ENCODE results near the gene FGGY.

Gene FGGY

GRCh38 chr1:59316497-59317128 lies 19.7 kb downstream of the FGGY start:
- no peak for DNase-seq

DNA sequence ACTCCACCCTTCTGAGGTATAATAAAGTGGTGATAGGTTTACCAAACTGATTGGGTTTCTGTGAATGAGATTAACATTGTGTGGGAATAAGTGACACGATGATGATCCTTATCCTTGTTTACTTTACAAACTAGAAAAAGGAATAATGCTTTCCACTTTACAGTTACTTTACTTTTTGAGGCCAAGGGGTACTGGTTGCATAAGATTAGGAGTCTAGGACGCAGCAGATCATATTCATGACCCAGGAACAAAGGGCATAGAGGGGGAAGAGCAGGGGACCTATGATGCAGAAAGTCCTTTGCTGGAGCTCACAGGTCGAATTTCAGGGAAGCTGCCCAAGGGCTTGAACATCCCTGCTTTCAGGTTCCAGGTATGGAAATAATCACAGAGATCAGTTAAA lies 20.4 kb downstream of the FGGY start:
- no peak for DNase-seq

DNA sequence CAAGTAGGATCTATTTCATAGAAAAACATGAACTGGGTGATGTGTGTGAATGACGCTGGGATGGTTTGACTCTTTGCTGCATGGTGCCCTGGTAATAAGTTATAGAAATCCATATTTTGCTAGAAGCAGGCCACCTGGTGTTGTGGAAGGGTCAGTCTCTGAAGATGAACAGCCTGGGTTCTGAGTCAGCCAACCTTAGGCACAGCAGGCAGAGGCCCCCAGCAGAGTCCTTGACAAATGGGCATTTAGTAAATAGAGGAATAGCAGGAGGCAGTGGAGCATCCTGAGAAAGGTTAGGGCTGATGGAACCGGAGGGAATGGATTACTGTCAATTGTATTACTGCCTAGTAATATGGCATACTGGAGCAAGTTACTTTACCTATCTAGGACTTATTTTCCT lies 20.9 kb downstream of the FGGY start:
- no peak for DNase-seq

- no peak for DNase-seq
Observed at GRCh38 chr1:59318271-59318860, 21.5 kb downstream of the FGGY start.

DNA sequence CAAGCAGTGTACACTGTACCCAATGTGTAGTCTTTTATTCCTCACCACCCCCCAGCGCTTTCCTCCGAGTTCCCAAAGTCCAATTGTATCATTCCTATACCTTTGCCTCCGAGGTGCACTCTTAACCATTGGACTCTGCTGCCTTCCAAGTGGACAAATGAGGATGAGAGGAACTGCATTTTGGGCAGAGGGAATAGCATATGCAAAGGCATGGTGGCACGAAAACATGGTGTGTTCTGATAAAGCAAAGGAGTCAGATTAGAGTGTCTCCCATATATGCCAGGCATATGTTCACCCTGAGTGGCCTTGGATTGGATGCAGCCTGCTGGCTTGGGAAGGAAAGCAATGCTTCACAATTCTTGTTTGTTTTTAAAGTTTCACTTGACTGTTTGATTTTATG lies 25.5 kb downstream of the FGGY start:
- DNase-seq, result no peak

DNA sequence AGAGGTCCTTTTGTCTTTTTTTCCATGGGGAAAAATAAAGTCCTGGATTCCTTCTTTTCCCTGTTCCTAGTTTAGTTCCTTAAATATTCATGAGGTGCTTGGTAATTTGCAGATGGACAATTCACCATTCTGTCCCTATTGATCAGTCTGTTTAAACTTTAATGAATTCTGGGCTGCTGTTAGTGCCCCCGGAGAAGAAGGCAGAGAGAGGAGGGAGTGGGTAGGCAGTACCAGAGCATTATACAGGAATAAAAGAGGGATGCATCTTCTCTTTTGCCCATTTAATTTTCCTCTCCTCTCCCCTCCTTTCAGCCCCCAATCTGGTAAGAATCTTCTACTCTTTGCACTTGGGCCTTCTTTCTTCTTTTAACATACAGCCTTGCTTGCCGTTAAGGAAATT lies 25.9 kb downstream of the FGGY start:
- no peak for DNase-seq

- DNase-seq, result no peak
Observed at GRCh38 chr1:59323879-59324278, 27.0 kb downstream of the FGGY start.

- no peak for DNase-seq
Observed at GRCh38 chr1:59328353-59328752, 31.5 kb downstream of the FGGY start.

DNA sequence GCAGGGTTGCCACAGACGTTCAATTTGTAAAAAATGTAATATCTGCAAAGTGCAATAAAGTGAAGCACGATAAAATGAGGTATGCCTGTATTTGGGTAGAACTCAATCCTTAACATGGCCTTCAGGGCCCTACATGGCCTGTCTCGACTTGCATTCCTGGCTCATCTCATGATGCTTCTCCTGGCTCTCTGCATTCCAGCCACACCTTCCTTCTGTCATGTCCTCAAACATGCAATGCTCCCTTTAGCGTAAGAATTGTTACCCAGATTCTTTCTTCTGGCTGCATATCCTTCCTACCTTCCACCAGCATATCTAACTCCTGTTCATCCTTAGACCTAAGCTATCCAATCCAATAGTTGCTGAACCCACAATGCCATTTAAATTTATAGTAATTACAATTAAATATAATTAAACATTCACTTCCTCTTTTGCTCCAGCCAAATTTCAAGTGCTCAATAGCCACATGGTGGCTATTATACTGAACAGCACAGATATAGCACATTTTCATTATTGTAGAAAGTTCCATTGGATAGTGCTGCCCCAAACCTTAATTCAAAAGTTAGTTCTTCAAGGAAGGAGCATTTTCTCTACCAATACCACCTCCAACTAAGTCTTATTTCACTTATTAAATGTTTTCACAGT lies 32.6 kb downstream of the FGGY start:
- DNase-seq, result no peak

DNA sequence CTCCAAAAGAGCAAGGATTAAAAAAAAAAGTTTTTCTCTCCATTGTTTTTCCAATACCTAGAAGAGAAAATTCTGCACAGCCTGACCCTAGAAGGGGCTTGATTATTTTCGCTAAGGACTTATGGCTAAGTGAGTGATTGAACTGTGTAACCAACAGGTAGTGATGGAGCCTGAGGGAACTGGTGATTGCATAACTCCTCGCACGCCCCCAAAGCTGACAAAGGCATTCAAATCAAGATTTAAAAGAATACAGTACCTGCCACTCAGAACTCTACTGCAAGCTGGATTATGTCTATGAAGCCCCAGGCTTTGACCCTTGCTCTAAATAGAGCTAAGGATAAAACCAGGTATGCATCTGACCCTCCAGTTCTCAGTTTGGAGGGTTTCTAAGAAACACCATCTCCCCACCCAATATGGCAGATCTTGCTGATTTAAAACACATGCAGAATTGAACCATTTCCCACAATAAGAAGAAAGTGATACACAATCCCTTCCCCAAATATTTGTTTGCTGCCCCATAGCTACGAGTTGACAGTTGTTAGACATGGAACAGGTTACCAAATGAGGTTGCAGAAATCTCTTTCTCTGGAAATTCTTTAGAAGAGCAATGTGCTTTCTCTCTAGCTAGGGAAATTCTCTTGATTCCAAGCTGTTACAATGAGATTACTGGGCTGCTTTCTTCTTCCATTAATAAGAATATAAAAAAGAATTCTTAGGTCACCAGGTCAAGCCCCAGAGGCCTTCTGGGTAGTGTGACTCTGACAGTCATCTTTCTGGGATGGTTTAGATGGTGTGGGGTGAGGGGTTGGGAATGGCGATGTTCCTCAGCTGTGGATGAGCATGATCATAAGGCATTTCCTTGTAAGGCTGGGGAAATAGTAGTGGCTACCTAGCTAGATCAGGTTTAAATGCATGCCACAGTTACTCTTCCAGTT lies 35.1 kb downstream of the FGGY start:
- DNase-seq, result no peak

DNA sequence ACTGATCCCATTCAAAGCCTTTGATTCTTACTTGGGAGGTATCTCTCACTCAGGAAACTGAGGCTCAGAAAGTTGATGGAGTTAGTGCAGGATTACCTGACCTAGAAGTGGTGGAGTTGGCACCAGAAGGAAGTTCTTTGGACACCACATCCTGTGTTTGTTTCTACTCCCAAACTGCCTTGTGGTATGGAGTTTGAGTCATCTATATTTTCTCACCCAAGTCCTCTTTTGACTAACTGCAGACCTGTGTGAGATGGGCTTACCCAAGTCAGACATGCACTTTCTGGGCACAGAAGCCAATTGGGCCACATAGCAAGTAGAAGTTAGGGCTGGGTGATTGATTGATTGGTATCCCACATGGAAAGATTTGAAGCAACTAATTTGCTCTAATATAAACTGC lies 36.1 kb downstream of the FGGY start:
- no peak for DNase-seq

DNA sequence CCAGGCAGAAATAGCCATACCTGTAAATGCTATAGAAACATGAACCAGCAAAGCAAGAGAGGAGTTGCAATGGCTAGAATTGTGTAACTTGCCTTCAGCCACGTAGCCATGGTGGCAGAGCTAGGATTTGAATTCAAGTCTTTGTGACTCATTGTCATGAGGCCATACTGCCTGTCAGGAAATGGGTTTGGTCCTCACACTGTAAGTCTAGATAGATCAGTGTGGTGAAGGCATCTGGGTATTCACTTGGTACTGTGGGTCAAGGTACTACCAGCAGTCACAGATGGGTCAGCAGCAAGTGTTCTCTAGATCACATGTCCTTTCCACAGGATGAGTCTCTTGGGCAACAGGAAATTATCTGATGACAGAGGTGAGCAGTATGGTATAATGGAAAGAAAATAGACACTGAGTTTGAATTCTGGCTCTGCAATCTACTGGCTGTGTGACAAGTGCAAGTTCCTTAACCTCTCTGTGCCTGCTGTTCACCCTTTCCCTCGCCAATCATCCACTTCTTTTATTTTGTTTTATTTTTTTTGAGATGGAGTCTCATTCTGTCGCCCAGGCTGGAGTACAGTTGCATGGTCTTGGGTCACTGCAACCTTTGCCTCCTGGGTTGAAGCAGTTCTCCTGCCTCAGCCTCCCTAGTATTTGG lies 36.9 kb downstream of the FGGY start:
- DNase-seq, result no peak

GRCh38 chr1:59340411-59341307 lies 43.8 kb downstream of the FGGY start:
- DNase-seq, result no peak

GRCh38 chr1:59342801-59343575 lies 46.1 kb downstream of the FGGY start:
- DNase-seq, result no peak

- no peak for DNase-seq
Observed at GRCh38 chr1:59343576-59343840, 46.6 kb downstream of the FGGY start.

GRCh38 chr1:59345221-59345620 lies 48.3 kb downstream of the FGGY start:
- DNase-seq, result no peak

- DNase-seq, result no peak
Observed at GRCh38 chr1:59346429-59346828, 49.5 kb downstream of the FGGY start.

- DNase-seq, result no peak
Observed at GRCh38 chr1:59349101-59349500, 52.2 kb downstream of the FGGY start.

- no peak for DNase-seq
Observed at GRCh38 chr1:59350521-59350920, 53.6 kb downstream of the FGGY start.

GRCh38 chr1:59352065-59352464 lies 55.2 kb downstream of the FGGY start:
- no peak for DNase-seq

- DNase-seq, result no peak
Observed at GRCh38 chr1:59353453-59353852, 56.6 kb downstream of the FGGY start.

Measured in hippocampal formation (tissue), 2 donors.